ENCODE results near the gene TMEM106A.
"Not testable (repeated sequence)": the region's sequence is repeated elsewhere in the genome, so short reads cannot be mapped to it uniquely, and the experiment has no call there.

Gene TMEM106A

GRCh38 chr17:43226393-43226792, 14.7 kb downstream of the TMEM106A start:
- TF ChIP-seq CTCF (IDR thresholded peaks at IDR 0.05; ENCODE audit: low read length, missing control alignments), result no peak
- DNase-seq (ENCODE audit: low read depth), result no peak
- H3K4me3 ChIP-seq (replicated peaks; ENCODE audit: low read depth, low read length), result no peak overlapping the region

GRCh38 chr17:43228020-43228782, 16.5 kb downstream of the TMEM106A start, which contains the start of gene CCDC200:
Gene CCDC200 (minus strand): TSS chr17:43228623. CDS start chr17:43228554, 69 bp downstream.
- not testable (repeated sequence) for DNase-seq (ENCODE audit: low read depth); H3K4me3 ChIP-seq (replicated peaks; ENCODE audit: low read depth, low read length)

GRCh38 chr17:43231205-43232020, 19.7 kb downstream of the TMEM106A start:
- peak overlapping the region; percentile 8 for H3K4me3 ChIP-seq (replicated peaks; ENCODE audit: low read depth, low read length)

GRCh38 chr17:43232021-43232699, 20.5 kb downstream of the TMEM106A start:
- DNase-seq (ENCODE audit: low read depth); H3K4me3 ChIP-seq (replicated peaks; ENCODE audit: low read depth, low read length): not testable (repeated sequence)

More at GRCh38 chr17:43231205-43232020, 19.7 kb downstream of the TMEM106A start:
- DNase-seq (ENCODE audit: low read depth), result not testable (repeated sequence)

- H3K4me3 ChIP-seq (replicated peaks; ENCODE audit: low read depth, low read length); DNase-seq (ENCODE audit: low read depth): not testable (repeated sequence)
Observed at GRCh38 chr17:43233263-43233662, 21.6 kb downstream of the TMEM106A start.

GRCh38 chr17:43233877-43234276, 22.2 kb downstream of the TMEM106A start, which contains the start of gene RNU2-1:
Gene RNU2-1 (minus strand): TSS chr17:43233977.
- not testable (repeated sequence) for DNase-seq (ENCODE audit: low read depth); H3K4me3 ChIP-seq (replicated peaks; ENCODE audit: low read depth, low read length)

GRCh38 chr17:43239597-43239996, 27.9 kb downstream of the TMEM106A start:
- not testable (repeated sequence) for H3K4me3 ChIP-seq (replicated peaks; ENCODE audit: low read depth, low read length); DNase-seq (ENCODE audit: low read depth)

- not testable (repeated sequence) for DNase-seq (ENCODE audit: low read depth); H3K4me3 ChIP-seq (replicated peaks; ENCODE audit: low read depth, low read length)
Observed at GRCh38 chr17:43240596-43241352, 29.1 kb downstream of the TMEM106A start.

GRCh38 chr17:43246456-43246855, 34.8 kb downstream of the TMEM106A start:
- not testable (repeated sequence) for H3K4me3 ChIP-seq (replicated peaks; ENCODE audit: low read depth, low read length); DNase-seq (ENCODE audit: low read depth)

Measured in fibroblast of pulmonary artery (primary cell).